GM12872 (cell line): ENCODE results near the gene SPA17.

Source experiments
- TF ChIP-seq, protein P1 (sequence below): IDR thresholded peaks from 3 replicates; pipeline ENCODE4 v1.5.1; 2011; ENCODE audit warnings: low read depth, mild to moderate bottlenecking, low read length, moderate library complexity; ENCODE audit not compliant: insufficient read depth

Gene SPA17

DNA sequence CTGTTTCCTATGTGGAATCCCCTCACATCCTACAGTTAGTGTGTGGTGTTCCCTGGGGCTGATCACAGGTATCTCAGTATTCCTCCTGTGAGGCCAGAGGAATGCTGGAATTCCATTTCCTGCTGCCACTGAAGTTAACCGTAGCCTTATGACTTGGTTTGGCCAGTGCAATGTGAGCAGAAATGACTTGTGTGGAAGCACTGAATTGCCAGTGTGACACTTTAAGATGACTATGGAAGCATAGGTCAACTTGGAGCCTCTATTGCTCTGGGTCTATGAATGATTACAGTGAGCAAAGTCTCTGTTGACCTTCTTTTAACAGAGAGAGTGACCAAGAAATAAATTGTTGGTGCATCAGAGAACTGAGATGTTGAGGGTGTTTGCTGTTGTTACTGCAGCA is 34.5 kb upstream of the SPA17 start:
- TF ChIP-seq, protein P1, sequence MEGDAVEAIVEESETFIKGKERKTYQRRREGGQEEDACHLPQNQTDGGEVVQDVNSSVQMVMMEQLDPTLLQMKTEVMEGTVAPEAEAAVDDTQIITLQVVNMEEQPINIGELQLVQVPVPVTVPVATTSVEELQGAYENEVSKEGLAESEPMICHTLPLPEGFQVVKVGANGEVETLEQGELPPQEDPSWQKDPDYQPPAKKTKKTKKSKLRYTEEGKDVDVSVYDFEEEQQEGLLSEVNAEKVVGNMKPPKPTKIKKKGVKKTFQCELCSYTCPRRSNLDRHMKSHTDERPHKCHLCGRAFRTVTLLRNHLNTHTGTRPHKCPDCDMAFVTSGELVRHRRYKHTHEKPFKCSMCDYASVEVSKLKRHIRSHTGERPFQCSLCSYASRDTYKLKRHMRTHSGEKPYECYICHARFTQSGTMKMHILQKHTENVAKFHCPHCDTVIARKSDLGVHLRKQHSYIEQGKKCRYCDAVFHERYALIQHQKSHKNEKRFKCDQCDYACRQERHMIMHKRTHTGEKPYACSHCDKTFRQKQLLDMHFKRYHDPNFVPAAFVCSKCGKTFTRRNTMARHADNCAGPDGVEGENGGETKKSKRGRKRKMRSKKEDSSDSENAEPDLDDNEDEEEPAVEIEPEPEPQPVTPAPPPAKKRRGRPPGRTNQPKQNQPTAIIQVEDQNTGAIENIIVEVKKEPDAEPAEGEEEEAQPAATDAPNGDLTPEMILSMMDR, result no peak

GRCh38 chr11:124640666-124641065 is 33.0 kb upstream of the SPA17 start:
- TF ChIP-seq, protein P1, result no peak

- TF ChIP-seq, protein P1, result no peak
Measured at GRCh38 chr11:124642628-124643027, 31.1 kb upstream of the SPA17 start.

DNA sequence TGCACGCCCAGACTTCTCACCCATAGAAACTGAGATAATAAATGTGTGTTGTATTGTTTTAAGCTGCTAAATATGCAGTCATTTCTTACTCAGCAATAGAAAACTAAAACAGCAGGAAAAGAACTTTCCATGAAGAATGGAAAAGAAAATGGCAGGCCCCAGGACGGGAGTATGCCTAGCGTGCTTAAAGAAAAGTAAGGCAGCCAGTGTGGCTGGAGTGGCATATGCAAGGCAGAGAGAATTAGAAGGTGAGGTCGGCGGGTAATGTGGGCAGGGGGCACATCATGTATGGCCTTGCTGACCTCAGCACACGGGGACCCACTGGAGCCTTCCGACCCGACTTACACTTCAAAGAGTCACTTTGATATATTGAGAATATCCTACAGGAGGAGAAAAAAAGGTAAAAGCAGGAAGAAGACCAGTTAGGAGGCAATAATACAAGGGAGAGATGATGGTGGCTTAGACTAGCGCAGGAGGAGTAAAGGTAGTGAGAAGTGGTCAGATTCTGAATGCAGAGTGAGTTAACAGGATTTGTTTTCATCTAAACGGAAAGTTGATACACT is 30.6 kb upstream of the SPA17 start:
- TF ChIP-seq, protein P1, result no peak

GRCh38 chr11:124643605-124644425 is 29.9 kb upstream of the SPA17 start:
- TF ChIP-seq, protein P1, result no peak

DNA sequence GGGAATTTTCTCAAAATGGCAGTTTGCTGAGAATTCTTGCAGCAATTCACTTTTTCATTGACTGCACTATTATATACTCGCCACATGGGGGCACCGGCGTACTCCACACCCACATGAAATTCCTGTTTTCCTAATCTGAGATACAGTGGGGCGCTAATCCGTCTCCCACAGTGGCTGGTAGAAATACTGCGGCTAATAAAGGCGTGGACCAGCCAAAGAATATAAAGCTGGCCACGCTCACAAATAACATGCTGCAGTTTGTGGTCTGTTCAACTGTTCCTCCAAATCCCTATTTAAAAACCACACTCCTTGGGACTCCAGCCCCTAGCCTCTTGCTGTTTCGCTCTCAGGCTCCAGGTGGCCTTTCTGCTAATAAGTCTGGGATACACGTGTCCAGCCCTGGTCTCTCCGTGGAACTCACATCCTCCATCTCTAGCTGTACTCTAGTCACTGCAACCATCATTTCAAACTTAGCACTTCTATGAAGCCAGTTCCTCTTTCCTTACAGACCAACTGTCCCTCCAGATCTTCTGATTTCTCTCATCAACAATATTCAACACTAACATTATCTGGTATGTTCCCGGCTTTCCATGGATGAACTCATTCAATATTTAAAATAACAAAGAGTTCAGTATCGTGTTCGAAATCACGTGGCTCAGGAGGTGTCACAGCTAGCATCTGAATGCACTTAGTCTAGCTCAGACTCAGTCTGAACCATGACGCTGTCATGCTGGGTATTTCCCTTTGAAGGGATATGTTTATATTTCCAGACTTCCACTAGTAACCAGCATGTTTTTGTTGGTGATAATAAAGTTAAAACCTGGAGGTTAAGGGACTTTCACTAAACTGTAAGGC is 29.1 kb upstream of the SPA17 start:
- TF ChIP-seq, protein P1, result peak; percentile 78

- TF ChIP-seq, protein P1, result no peak
Measured at GRCh38 chr11:124646148-124646547, 27.6 kb upstream of the SPA17 start.
